ENCODE results near the gene RTN4R.

DNA sequence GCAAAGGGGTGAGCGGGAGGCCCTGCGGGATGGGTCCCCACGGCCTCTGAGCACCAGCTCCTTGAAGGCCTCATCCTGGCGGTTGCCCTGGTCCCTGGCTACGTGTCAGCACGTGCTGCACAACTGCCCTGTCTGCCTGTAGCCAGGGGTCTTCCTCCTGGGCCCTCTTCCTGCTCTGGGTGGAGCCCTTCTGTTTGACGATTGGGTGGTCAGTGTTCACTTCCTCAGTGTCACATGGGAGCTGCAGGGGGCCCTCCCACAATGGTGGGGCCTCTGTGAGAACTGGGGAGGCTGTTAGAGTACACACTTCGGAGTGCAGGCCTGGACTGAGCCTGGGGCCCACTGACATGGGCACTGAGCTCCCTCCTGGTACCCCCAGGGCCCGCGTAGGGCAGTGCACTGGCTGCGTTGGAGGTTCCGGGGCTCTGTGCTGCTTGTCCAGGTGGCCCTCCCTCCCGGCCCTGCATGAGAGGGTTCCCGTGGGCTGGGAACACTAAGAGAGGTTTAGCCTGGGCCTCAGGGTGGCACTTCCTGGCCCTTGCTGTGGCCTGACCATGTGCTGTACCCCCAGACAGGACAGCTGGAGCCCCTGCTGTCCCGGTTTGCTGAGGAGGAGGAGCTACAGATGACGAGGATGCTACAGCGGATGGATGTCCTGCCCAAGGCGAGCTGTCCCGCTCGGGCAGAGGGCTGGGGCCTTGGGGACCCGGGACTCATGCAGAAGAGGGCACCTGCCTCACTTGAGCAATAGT is 38.0 kb upstream of the RTN4R start:
- TF ChIP-seq MAZ (IDR thresholded peaks at IDR 0.05; ENCODE audit: borderline replicate concordance, low read depth, low read length): no peak
- no peak for TF ChIP-seq MAFK (IDR thresholded peaks at IDR 0.05; ENCODE audit: low read depth, low read length)
- TF ChIP-seq, protein P1, sequence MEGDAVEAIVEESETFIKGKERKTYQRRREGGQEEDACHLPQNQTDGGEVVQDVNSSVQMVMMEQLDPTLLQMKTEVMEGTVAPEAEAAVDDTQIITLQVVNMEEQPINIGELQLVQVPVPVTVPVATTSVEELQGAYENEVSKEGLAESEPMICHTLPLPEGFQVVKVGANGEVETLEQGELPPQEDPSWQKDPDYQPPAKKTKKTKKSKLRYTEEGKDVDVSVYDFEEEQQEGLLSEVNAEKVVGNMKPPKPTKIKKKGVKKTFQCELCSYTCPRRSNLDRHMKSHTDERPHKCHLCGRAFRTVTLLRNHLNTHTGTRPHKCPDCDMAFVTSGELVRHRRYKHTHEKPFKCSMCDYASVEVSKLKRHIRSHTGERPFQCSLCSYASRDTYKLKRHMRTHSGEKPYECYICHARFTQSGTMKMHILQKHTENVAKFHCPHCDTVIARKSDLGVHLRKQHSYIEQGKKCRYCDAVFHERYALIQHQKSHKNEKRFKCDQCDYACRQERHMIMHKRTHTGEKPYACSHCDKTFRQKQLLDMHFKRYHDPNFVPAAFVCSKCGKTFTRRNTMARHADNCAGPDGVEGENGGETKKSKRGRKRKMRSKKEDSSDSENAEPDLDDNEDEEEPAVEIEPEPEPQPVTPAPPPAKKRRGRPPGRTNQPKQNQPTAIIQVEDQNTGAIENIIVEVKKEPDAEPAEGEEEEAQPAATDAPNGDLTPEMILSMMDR (conservative IDR thresholded peaks at IDR 0.05; ENCODE audit: low read depth, low read length): no peak
- TF ChIP-seq, protein P2, sequence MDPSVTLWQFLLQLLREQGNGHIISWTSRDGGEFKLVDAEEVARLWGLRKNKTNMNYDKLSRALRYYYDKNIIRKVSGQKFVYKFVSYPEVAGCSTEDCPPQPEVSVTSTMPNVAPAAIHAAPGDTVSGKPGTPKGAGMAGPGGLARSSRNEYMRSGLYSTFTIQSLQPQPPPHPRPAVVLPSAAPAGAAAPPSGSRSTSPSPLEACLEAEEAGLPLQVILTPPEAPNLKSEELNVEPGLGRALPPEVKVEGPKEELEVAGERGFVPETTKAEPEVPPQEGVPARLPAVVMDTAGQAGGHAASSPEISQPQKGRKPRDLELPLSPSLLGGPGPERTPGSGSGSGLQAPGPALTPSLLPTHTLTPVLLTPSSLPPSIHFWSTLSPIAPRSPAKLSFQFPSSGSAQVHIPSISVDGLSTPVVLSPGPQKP (IDR thresholded peaks at IDR 0.05; ENCODE audit: borderline replicate concordance, low read depth, low read length): no peak
- TF ChIP-seq BHLHE40 (IDR thresholded peaks at IDR 0.05; ENCODE audit: low read depth, low read length): no peak
- no peak for TF ChIP-seq SMC3 (IDR thresholded peaks at IDR 0.05; ENCODE audit: low read depth, low read length)
- TF ChIP-seq POLR2A (IDR thresholded peaks at IDR 0.05; ENCODE audit: low read depth, low read length): no peak
- TF ChIP-seq RAD21 (IDR thresholded peaks at IDR 0.05; ENCODE audit: low read length): no peak
- TF ChIP-seq MXI1 (IDR thresholded peaks at IDR 0.05; ENCODE audit: borderline replicate concordance, low read depth, low read length): no peak
- no peak for TF ChIP-seq FOS (IDR thresholded peaks at IDR 0.05; ENCODE audit: low read depth, low read length)
- no peak for TF ChIP-seq RFX5 (IDR thresholded peaks at IDR 0.05; ENCODE audit: low read depth, low read length)
- TF ChIP-seq USF2 (IDR thresholded peaks at IDR 0.05; ENCODE audit: low read depth, low read length): no peak
- TF ChIP-seq CHD1 (IDR thresholded peaks at IDR 0.05; ENCODE audit: low read depth, low read length): no peak
- no peak for TF ChIP-seq RCOR1 (IDR thresholded peaks at IDR 0.05; ENCODE audit: insufficient replicate concordance, low read length)

All from IMR-90 (cell line).